MCF 10A (cell line): Measurements from ENCODE around the gene UPF1. TPM values are rescaled to one million over a fixed set of nuclear protein-coding genes. Genes with fewer than 3 reads are reported as not detected.

ENCODE experiments used
- BruUV-seq: library from RNA; stranded (reverse); fragments of 400-500 nt; replicated peaks from 2 replicates; lab custom pipeline; 2021; lab: Mats Ljungman, UMichigan
- CTCF ChIA-PET: fragments of 300-600 bp; sonication (Branson Sonifier 250); formaldehyde crosslinking; extraction: SDS; loops from one replicate; lab custom pipeline; 2021; ENCODE audit warnings: antibody characterized with exemption, inconsistent platforms; lab: Yijun Ruan, JAX
- POLR2A ChIA-PET: fragments of 300-600, 350-650 bp; sonication (Branson Sonifier 250); formaldehyde crosslinking; extraction: SDS; loops from one replicate; lab custom pipeline; 2020; ENCODE audit warnings: antibody characterized with exemption, inconsistent platforms; lab: Yijun Ruan, JAX
- DNase-seq: peaks from one replicate; pipeline ENCODE4 v3.0.0-alpha.2; 2018; ENCODE audit not compliant: unreplicated experiment
- H3K27ac Mint-ChIP-seq: one replicate; pipeline ENCODE4 v1.8.0; 2022; ENCODE audit warnings: mild to moderate bottlenecking, low read depth, mixed read lengths; ENCODE audit not compliant: unreplicated experiment
- H3K27me3 Mint-ChIP-seq: one replicate; pipeline ENCODE4 v1.8.0; 2022; ENCODE audit warnings: mixed read lengths; ENCODE audit not compliant: insufficient read depth, unreplicated experiment
- H3K36me3 Mint-ChIP-seq: one replicate; pipeline ENCODE4 v1.8.0; 2022; ENCODE audit warnings: mild to moderate bottlenecking, moderate library complexity, mixed read lengths; ENCODE audit not compliant: insufficient read depth, unreplicated experiment
- H3K4me1 Mint-ChIP-seq: one replicate; pipeline ENCODE4 v1.8.0; 2022; ENCODE audit warnings: mixed read lengths; ENCODE audit not compliant: insufficient read depth, unreplicated experiment
- H3K4me3 Mint-ChIP-seq: one replicate; pipeline ENCODE4 v1.8.0; 2022; ENCODE audit warnings: mild to moderate bottlenecking, moderate library complexity, mixed read lengths; ENCODE audit not compliant: unreplicated experiment
- H3K9me3 Mint-ChIP-seq: one replicate; pipeline ENCODE4 v1.8.0; 2022; ENCODE audit warnings: mixed read lengths; ENCODE audit not compliant: unreplicated experiment
- CTCF ChIP-seq: fragments of 200-600 bp; IDR thresholded peaks from one replicate; pipeline ENCODE4 v1.8.0; 2022; ENCODE audit warnings: antibody characterized with exemption, mild to moderate bottlenecking; ENCODE audit not compliant: unreplicated experiment
- intact Hi-C: fragments of 100-400 bp; cut with micrococcal nuclease; formaldehyde crosslinking; loops from 2 replicates; pipeline ENCODE4 v1.14.1; 2022
- total RNA-seq: library from RNA; stranded (reverse); gene quantifications from 2 replicates; pipeline ENCODE4 v1.2.3, GENCODE V29; 2022

The UPF1 gene
- total RNA-seq, 1 experiment from 2014 or later = 79.8 TPM

GRCh38 chr19:18905513-18906236 lies 73.9 kb downstream of the UPF1 start:
- Mint-ChIP-seq H3K9me3 (no peaks in the 10 kb centered on the region), H3K4me3 (no peak overlapping the region), H3K27me3 (no peaks in the 10 kb centered on the region), H3K4me1 (no peaks in the 10 kb centered on the region), H3K36me3 (peaks cover 13% of the 10 kb centered on the region), H3K27ac (no peak overlapping the region)
- no TSS peak for BruUV-seq
- POLR2A ChIA-PET = interaction anchor here (0.7 to 3.3 kb wide), 2 partner anchors 13 to 77 kb away, joined by 3 to 12 read pairs; partner anchors contain the start of genes COPE and DDX49
- TF ChIP-seq CTCF = no peak
- intact Hi-C loops = no loop called here
- no peak for DNase-seq
- CTCF ChIA-PET = no interaction called here

GRCh38 chr19:18906605-18907519 lies 75.1 kb downstream of the UPF1 start:
- Mint-ChIP-seq H3K27ac (no peak overlapping the region), H3K4me1 (no peaks in the 10 kb centered on the region), H3K36me3 (peaks cover 22% of the 10 kb centered on the region), H3K4me3 (no peak overlapping the region), H3K9me3 (no peaks in the 10 kb centered on the region), H3K27me3 (no peaks in the 10 kb centered on the region)
- no peak for TF ChIP-seq CTCF
- ChIA-PET POLR2A (interaction anchor here (0.7 to 3.3 kb wide), 2 partner anchors 12 to 78 kb away, joined by 3 to 12 read pairs; partner anchors contain the start of genes COPE and DDX49), CTCF (interaction anchor here (1.1 kb wide), 1 partner anchor 79 kb away, joined by 3 read pairs; no protein-coding TSS in a partner anchor)
- intact Hi-C loops = no loop called here
- DNase-seq = no peak
- BruUV-seq = no TSS peak

GRCh38 chr19:18908917-18909619 lies 77.3 kb downstream of the UPF1 start:
- POLR2A ChIA-PET = interaction anchor here (1.1 to 3.3 kb wide), 3 partner anchors 9 to 77 kb away, joined by 3 to 12 read pairs (median 4); partner anchors contain the start of genes COPE and DDX49
- no peak for DNase-seq
- Mint-ChIP-seq H3K27ac (no peak overlapping the region), H3K36me3 (peaks cover 37% of the 10 kb centered on the region), H3K9me3 (no peaks in the 10 kb centered on the region), H3K27me3 (no peaks in the 10 kb centered on the region), H3K4me1 (no peaks in the 10 kb centered on the region), H3K4me3 (no peak overlapping the region)
- no peak for TF ChIP-seq CTCF
- CTCF ChIA-PET = no interaction called here
- intact Hi-C loops = no loop called here
- no TSS peak for BruUV-seq
